GM19372 (cell line): ENCODE data around the gene LPCAT1.
"Not testable (repeated sequence)": the region's sequence is repeated elsewhere in the genome, so short reads cannot be mapped to it uniquely, and the experiment has no call there.

Experiments
- ATAC-seq: cut with Tn5 transposase; IDR thresholded peaks from one replicate; pipeline ENCODE4 v1.9.1; 2021; ENCODE audit warnings: mild to moderate bottlenecking, low read depth, moderate library complexity; ENCODE audit not compliant: unreplicated experiment

LPCAT1 gene

DNA sequence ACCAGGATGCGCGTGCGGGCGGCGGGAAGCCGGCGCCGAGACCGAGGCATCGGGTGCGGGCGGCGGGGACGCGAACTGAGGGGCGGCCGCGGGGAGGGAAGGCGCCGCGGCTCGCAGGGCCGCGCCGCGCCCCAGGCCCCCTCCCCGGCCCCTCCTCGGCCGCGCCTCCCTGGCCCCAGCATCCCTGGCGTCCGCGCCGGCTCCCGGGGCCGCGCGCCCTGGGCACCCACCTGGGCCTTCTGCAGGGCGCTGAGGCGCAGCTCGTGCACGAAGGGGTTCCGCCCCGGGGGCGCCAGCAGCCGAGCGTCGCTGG lies 324 bp downstream of the LPCAT1 start:
- ATAC-seq: peak; percentile 32

DNA sequence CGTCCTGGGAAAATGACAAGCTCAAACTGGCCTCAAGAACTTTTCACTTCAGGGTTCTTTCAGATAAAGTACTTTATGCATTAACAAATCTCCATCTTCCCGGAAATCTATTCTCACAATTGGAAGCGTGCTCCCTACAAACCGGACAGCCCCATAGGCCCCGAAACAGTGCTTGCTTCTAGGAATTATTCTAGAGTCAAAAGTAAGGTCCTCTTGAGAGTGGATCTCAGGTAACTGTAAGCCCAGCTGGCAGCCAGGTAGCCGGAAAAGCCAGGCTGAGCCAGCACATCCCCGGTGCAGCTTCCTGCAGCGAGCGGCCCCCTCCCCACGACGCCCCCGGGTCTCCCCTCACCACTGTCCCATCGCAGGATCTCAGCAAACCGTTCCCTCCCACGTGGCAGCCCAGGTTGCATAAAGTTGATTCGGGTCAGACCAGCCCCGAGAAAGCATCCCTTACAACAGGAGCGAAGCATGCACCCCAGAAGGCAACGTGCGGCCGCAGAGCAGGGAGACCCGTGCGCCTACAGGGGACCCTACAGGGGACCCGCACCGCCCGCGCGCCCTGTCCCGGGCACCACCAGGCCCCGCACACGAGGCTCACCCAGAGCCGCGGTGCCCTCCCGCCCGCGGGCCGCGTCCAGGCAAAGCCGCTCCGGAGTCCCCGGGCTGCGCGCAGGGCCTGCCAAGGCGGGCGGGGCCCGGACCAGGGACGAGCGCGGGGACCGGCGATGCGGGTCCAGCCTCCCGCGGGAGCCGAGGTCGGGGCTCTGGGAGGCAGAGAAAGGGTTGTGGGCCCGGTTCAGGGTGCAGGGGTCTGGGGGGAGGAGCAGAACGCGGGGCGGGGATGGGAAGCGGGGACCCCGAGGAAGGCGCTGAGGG lies 920 bp downstream of the LPCAT1 start:
- ATAC-seq: no peak

DNA sequence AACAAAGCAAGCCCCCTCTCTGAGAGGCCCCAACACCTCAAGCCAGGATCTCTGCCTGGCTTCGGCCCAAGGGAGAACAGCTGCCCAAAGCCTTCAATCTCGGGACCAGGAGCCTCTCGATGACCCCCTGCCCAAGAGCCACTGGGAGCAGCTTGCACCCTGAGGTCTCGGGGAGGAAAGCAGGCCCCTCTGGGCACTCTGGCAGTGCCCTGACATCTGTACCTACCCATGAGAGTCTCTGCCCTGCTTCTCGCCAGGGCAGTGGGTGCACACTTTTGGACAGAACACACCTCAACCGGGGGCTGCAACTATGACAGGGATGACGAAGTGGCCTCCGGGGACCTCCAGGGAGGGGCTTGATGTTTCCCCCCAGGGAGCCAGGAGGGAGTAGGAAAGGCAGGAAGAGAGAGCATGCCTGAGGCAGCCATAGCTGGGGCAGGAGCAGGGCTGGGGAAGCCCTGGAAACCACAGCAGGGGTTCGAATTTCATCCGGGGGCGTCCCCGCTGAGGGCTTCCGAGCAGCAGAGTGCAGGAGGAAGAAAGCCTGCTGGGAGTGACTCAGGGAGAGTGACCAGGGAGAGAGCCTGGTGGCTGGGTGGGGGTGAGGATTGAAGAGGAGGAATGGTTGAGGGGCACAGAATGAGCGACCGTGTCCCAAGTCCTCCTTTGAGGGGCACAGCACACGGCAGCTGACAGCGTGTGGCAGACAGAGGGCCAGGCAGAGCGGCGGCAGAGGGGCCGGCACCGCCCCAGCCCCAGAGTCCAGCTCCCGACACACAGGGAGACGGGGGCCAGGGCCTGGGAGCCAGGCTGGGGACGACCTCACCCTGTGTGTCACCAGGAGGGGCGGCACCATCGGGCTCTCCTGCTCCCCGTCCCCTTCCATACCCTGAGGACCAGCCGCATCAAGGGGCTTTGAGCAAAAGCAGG lies 1.8 kb downstream of the LPCAT1 start:
- no peak for ATAC-seq

DNA sequence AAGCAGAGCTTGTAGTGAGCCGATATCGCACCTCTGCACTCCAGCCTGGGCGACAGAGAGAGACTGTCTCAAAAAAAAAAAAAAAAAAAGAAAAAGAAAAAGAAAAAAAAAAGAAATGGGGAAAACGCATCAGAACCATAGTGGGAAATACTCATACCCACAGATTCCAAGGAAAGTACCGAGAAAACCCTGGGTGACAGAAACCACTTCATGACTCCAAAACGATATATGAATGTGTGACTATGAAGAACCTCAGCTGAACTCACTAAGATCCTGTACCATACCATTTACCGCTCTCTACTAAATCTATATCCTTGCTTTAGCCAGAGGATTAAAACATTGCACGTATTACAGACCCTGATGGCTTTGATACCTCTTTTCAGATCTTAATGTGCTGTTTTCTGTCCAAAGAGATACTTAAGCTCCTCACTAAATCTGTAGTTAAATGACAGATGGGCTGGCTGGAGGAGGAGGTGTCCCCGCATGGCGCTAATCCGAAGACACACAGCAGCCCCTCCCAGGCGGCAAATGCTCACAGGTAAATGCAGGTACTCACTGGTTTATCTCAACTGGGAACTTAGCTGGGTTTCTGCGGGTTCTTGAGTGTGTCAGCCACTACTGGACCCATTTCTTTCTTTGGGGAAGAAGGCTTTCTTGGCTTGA lies 2.8 kb downstream of the LPCAT1 start:
- ATAC-seq: no peak

DNA sequence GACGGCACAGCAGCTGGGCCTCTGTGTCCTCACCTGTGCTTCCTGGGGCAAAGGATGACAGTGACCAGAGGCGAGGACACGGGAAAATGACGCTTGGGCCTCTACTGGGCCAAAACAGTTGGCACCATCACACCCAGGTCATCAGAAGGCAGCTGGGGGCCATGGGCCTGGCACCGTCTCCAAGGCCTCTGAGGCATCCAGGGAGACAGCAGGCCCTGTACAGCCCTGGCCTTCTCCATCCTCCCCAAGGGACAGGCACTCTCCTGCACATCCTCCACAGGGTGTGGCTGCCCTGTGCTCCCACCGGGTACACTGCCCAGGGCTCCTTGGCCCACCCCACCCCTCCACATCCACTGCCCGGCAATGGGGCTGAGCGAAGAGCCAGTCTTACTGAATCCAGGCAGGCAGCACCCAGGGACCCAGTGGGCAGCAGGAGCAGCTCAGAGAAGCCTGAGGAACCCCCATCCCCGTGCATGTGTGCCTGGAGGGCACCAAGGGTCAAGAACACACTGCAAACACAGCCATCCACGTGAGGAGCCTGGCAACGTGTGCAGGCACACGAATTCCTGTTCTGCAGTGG lies 4.0 kb downstream of the LPCAT1 start:
- ATAC-seq: no peak

DNA sequence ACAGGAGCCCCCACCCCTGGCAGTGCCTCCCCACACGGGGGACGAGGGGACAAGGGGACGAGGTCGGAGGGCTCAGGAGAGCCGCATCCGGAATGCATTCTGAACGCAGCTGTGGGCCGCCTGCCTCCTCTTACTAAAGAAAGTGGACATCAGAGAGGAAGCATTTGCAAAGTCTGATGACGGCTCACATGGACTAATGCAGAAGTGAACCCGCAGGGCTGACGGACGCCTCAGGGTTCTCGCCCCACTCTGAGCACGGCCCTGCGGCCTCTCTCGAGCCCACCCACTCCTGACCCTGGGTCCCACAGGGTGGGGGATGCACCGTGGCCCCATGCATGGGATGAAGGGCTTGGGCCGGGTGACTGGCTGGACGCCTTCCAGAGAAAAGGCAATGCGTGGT lies 5.9 kb downstream of the LPCAT1 start:
- no peak for ATAC-seq

DNA sequence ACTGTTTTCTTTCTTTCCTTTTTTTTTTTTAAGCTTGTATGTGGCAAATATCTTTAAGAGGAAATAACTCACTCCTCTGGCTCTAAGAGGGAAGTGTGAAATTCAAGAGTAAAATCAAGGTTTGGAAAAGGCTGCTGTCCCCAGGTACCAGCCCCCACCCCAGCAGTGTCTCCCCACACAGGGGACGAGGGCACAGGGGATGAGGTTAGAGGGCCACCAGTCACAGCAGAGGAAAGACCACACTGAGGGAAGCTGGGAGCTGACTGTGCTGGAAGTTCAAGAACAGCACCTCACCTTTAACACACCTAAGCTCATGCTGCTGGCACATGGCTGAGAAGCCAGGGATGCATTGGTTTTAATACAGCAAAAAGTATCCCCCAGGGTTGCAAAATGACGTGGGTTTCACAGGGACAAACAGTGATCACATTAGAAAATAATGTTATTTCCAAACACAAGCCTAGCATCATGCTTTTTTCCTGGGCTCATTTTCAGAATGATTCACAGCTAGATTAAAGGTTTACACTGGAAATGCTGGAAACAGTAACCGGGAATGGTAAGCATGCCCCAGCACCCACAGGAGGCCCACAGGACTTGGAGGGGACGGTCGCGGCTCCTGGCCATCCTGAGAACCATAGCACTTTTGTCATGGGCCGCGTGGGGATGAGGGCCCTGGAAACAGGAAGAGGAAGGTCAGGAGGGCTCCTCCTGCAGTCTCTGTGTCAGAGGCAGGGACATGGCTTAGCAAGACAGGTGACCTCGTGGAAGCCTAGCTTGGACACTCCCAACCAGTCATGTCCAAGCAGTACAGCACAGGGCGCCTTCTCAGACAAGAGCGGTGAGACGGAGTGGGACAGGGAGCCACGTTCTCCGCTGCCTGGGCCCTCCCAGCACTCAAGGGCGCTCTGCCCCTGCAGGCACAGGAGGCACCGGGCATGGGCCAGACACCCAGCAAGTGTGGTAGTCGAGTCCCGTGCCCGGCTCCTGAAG lies 6.9 kb downstream of the LPCAT1 start:
- ATAC-seq: no peak

DNA sequence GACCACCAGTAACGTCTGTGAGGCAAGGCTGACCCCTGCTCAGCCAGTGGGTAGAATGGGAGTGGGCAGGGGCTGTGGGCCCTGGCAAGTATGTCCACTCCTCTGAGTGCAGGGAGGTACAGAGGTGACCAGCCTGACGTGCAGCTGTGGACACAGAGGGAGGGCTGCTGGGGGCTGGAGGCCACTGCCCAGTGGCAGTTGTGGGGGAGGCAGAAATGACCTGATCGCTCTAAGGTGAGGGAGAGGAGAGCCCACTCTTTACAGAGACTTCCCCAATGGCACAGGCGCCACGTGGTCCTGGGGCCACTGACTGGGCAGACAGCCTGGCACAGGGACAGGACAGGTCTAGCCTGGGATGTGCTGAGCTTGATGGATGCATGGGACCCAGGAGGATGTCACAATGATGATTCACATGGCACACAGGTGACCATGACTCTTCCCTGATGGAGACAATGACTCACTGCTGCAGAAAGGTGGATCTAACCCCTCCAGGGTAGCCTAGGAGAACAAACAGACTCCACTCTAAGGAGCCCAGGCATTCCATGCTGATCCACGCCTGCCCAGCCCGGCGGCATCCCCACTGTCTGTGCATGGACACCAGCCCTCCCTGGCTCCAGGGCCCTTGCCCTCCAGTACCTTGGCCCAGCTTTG lies 7.7 kb downstream of the LPCAT1 start:
- ATAC-seq: no peak

DNA sequence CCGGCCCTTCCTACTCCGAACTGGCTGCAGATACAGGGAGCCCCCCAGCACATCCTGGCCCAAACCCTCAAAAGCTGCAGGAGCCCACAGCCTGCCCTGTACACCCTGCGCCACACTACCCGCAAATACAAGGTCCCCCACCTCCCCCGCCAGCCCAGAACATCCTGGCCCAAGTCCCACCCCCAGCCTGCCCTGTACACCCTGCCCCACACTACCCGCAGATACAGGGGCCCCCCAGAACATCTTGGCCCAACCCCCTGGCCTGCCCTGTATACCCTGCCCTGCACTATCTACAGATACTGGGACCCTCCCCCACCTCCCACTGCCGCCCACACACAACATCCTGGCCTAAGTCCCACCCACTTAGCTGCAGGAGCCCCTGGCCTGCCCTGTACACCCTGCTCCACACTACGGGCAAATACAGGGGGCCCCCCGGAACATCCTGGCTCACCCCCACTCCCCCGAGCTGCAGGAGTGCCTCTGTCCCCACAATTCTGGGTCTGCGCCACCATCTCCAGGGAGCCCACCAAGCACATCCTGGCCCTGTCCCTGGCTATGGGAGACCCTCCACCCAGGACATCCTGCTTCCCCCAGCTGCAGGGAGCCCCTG lies 8.3 kb downstream of the LPCAT1 start:
- ATAC-seq: no peak

DNA sequence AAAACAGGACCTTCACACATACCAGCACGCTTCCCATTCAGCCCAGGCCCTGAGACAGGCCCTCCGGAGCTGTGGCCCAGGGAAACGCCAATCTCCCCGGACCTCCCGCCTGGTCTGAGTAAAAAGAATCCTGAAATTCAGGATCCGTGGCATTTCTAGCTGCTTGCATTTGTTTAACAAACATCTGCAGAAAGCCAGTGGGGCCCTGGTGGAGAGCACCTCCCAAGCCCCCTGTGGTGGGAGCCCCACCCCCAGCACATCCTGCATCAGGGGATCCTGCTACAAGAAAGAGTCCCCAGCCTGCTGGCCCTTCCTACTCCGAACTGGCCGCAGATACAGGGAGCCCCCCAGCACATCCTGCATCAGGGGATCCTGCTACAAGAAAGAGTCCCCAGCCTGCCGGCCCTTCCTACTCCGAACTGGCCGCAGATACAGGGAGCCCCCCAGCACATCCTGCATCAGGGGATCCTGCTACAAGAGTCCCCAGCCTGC lies 8.9 kb downstream of the LPCAT1 start:
- not testable (repeated sequence) for ATAC-seq

DNA sequence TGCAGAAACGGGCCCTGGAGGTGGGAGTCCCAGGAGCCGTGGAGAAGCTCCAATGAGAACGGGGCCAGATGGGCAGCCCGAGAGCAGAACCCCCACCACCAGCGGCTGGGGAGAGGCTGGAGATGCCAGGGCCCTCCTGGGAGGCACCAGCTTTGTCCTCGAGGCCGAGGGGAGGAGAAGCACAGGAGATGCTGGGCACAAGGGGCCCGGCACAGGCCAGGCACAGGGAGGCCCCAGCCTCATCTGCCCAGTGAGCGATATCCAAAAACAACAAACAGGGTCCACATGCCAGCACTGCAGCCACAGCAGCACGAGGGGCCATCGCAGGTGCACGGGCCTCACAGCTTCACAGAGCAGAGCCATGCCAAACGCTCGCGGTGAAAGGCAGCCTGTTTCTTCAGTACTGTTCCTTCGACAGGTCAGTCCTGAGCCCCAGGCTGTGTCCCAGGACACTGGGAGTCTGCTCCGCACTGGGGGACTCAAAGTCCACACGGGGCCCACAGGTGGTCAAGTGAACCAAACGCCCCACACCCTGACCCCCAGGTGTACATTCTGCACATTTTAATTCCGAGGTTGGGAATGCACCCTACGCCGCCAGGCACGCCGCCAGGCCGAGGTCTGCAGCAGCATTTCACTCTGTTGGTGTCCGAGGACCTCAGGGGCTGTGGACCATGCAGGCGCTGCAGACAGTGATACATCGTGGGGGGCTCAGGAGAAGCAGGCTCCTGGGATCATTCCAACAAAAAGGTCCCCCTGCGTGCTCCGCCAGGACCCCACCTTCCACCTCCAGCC lies 9.5 kb downstream of the LPCAT1 start:
- ATAC-seq: no peak

DNA sequence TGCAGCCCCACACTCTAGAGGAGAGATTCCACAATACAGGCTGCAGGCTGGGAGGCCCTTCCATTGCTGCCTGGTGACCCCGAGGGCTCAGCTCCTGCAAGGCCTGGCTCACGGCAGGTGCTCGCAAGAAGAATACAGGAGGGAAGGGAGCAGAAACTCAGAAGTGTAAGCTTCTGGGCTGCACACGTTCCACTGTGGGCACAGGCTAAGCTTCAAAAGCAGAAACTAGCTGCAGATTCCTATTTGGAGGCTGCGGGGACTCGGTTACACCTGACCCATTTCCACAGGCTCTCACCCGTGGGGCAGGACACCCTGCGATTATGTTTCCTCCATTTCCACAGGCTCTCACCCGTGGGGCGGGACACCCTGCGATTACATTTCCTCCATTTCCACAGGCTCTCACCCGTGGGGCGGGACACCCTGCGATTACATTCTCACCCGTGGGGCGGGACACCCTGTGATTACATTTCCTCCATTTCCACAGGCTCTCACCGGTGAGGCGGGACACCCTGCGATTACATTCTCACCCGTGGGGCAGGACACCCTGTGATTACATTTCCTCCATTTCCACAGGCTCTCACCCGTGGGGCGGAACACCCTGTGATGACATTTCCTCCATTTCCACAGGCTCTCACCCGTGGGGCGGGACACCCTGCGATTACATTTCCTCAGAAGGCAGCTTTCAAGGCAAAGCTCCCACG lies 10.3 kb downstream of the LPCAT1 start:
- no peak for ATAC-seq

DNA sequence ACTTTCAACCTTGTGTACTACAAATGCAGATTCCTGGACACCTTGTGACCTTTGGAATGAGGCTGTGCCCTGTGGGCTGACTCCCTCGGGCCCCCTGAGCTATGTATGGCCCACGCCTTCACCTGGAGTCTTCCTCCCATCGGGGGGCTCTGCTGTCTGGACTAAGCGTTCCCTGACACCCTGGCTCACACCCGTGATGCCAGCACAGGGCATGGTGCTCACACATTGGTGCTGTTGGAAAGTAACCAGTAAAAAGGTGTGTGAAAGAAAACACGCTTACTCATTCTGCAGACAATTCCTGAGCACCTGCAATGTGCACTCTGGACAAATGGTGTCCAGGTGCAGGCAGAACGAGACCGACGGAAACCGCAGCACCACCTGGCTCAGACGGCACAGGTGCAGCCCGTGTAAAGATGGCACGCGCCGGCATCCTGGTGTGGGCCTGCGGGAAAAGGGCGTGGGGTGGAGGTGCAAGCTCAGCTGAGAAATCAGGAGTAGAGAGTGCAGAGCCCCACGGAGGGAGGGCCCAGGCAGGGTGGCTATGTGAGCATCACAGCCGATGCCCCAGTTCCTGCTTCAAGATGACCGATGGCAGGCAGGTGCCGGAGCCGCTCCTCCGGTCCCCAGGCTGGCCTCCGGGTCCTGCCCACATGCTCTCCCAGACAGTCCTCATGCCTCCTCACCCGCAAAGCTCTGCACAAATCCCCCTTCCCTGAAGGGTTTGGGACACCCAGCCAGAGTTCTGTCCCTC lies 11.0 kb downstream of the LPCAT1 start:
- no peak for ATAC-seq

DNA sequence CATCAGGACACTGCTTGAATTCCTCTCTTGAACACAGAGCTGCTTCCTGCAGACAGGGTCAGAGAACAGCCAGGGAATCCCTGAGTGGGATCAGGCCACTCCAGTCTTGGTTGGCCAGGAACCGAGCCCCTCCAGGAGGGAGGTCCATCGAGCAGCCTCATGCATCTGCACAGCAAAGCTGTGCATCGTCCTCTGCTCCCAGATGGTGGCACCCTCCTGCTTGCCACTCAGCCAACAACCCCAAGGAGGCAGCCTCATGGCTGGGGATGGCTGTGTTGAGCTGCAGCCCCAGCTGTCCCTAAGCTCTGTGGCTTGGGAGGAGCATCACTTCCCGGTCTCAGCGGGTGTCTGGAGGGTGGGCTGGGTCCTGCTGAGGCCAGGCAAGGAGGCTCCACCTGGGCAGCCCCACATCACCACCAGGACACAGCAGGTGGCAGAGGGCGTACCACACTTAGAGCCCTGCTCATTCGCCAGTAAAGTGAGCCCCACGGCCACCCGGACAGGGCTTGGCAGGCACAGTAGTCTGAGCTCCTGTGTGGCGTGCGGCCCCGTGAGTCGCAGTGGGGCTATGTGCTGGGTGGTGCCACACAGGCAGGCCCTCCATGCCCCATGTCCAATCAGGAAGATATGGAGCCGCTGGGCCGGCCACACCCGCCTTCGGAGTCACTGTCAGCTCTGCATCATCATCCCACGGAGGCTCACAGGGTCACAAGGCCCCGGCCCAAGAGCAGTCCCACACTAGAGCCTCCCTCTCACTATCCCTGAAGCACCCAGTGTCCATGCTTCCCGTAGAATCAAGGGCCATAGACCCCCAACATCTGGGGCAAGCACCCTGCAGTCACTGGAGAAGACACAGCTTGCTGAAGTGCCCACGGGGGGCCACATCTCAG lies 11.9 kb downstream of the LPCAT1 start:
- ATAC-seq: no peak

DNA sequence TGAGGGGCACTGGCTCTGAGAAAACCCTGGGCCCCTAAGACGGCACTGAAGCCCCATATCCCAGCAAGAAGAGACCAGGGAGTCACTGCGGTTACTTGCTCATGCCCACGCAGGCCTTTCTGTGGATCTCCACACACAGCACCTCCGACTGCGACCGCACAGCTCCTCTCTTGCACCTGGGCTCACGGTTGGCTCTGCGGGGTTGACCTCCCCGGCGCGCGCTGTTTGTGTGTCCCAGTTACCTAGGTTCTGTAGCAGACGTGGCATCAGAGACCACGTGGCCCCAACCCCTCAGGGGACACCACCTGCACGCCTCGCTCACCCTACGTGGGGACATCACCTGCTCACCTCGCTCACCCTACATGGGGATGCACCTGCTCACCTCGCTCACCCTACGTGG lies 12.7 kb downstream of the LPCAT1 start:
- no peak for ATAC-seq
